Hepatocyte (in vitro differentiated cells): ENCODE measurements around the gene KRCC1.
"Not testable (repeated sequence)": the region's sequence is repeated elsewhere in the genome, so short reads cannot be mapped to it uniquely, and the experiment has no call there.

ENCODE experiments used
- EZH2 ChIP-seq: fragments of 200-600 bp; sonication (generic); IDR thresholded peaks from 2 replicates; pipeline ENCODE4 v1.6.1; 2016; ENCODE audit warnings: antibody characterized with exemption, mild to moderate bottlenecking, borderline replicate concordance
- TF ChIP-seq, protein P1 (sequence below): fragments of 200-600 bp; sonication (generic); IDR thresholded peaks from 2 replicates; pipeline ENCODE4 v1.5.1; 2016; ENCODE audit warnings: antibody characterized with exemption, mild to moderate bottlenecking; ENCODE audit not compliant: poor library complexity

GRCh38 chr2:88017780-88018038 lies 37.9 kb downstream of the KRCC1 start:
- TF ChIP-seq, protein P1, sequence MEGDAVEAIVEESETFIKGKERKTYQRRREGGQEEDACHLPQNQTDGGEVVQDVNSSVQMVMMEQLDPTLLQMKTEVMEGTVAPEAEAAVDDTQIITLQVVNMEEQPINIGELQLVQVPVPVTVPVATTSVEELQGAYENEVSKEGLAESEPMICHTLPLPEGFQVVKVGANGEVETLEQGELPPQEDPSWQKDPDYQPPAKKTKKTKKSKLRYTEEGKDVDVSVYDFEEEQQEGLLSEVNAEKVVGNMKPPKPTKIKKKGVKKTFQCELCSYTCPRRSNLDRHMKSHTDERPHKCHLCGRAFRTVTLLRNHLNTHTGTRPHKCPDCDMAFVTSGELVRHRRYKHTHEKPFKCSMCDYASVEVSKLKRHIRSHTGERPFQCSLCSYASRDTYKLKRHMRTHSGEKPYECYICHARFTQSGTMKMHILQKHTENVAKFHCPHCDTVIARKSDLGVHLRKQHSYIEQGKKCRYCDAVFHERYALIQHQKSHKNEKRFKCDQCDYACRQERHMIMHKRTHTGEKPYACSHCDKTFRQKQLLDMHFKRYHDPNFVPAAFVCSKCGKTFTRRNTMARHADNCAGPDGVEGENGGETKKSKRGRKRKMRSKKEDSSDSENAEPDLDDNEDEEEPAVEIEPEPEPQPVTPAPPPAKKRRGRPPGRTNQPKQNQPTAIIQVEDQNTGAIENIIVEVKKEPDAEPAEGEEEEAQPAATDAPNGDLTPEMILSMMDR, result not testable (repeated sequence)
- not testable (repeated sequence) for TF ChIP-seq EZH2
